Esophagus squamous epithelium (tissue), 5 donors: ENCODE results near the gene EGFR. TPM values are rescaled to one million over a fixed set of nuclear protein-coding genes. Genes with fewer than 3 reads are reported as not detected.

ENCODE experiments used
- DNase-seq: peaks from one replicate; lab custom pipeline; 2025; lab: John Stamatoyannopoulos, UW
- H3K27ac ChIP-seq, 4 donors: fragments of 200-600 bp; sonication (generic); one replicate each; pipeline ENCODE4 v1.5.1; 2016 to 2019; ENCODE audit warnings: mild to moderate bottlenecking in 1 of 4
- H3K27me3 ChIP-seq, 4 donors: fragments of 200-600 bp; sonication (generic); 1 replicate in 3 of 4; 2 replicates in 1 of 4; pipeline versions ENCODE4 v1.5.1 to v1.6.0; 2017 to 2021; ENCODE audit warnings: antibody characterized with exemption in 1 of 4
- H3K36me3 ChIP-seq, 3 donors: fragments of 200-600 bp; sonication (generic); one replicate each; pipeline ENCODE4 v1.5.1; 2016 to 2019
- H3K4me1 ChIP-seq, 3 donors: fragments of 200-600 bp; sonication (generic); one replicate each; pipeline ENCODE4 v1.5.1; 2017 to 2019
- H3K4me3 ChIP-seq, 4 donors: fragments of 200-600 bp; sonication (generic); 1 replicate in 3 of 4; 2 replicates in 1 of 4; pipeline ENCODE4 v1.5.1; 2016 to 2019; ENCODE audit warnings: mild to moderate bottlenecking in 2 of 4, moderate library complexity in 1 of 4
- H3K9me3 ChIP-seq, 3 donors: fragments of 200-600 bp; sonication (generic); one replicate each; pipeline ENCODE4 v1.5.1; 2016 to 2019
- CTCF ChIP-seq, 6 experiments: fragments of 450-650 bp in 4 of 6; fragments of 200-600 bp in 2 of 6; sonication (generic) in 2 of 6; IDR thresholded peaks; one replicate each; pipeline ENCODE4 v1.5.1; 2016 to 2019; ENCODE audit warnings: antibody characterized with exemption in 6 of 6, mild to moderate bottlenecking in 4 of 6, moderate library complexity in 4 of 6
- POLR2A ChIP-seq, 4 donors: fragments of 450-650 bp; IDR thresholded peaks; one replicate each; pipeline ENCODE4 v1.6.1; 2017; ENCODE audit warnings: antibody characterized with exemption in 4 of 4, mild to moderate bottlenecking in 4 of 4, moderate library complexity in 3 of 4
- WGBS, 2 donors: methylation state at CpG; one replicate each; pipeline ENCODE4 v1.1.5; 2018; 5-methylcytosine and 5-hydroxymethylcytosine counted together
- intact Hi-C: fragments of 100-400 bp; cut with DNase I; formaldehyde crosslinking; loops from one replicate; pipeline ENCODE4 v1.15.0; 2022
- total RNA-seq, 4 donors: library from RNA; depleted of rRNA; stranded (reverse); fragments of >200 nt; gene quantifications; one replicate each; pipeline ENCODE4 v1.1.0, GENCODE V29; 2016
- donor health status: DM: yes; HTN: yes; CAD: no.

The EGFR gene
- total RNA-seq, 4 donors from 2014 or later = 66.1 to 108 (median 72.3) TPM

GRCh38 chr7:55044791-55045190, 26.0 kb downstream of the EGFR start:
- Histone ChIP-seq H3K9me3 (no peaks in the 10 kb centered on the region), H3K27ac (peak overlapping the region; percentile 80 to 85 (median 84)), H3K4me3 (no peak overlapping the region), H3K4me1 (peaks cover 17 to 82% (median 53%) of the 10 kb centered on the region in 3 donors), H3K36me3 (no peaks in the 10 kb centered on the region), H3K27me3 (no peaks in the 10 kb centered on the region)
- DNase-seq = no peak
- TF ChIP-seq POLR2A (IDR thresholded peaks at IDR 0.05) = no peak
- TF ChIP-seq CTCF (IDR thresholded peaks at IDR 0.05) = no peak
- intact Hi-C loops = no loop called here
- WGBS, 2 donors = 38 to 57% methylated on average over 5 of the region's 5 CpGs

GRCh38 chr7:55046582-55047342, 27.9 kb downstream of the EGFR start:
- Histone ChIP-seq H3K4me3 (no peak overlapping the region), H3K4me1 (peaks cover 23 to 97% (median 58%) of the 10 kb centered on the region in 3 donors), H3K27ac (peak overlapping the region in 2 of 4 donors; percentile 84 to 85), H3K27me3 (no peaks in the 10 kb centered on the region), H3K36me3 (no peaks in the 10 kb centered on the region), H3K9me3 (no peaks in the 10 kb centered on the region)
- no peak for TF ChIP-seq POLR2A (IDR thresholded peaks at IDR 0.05)
- no peak for TF ChIP-seq CTCF (IDR thresholded peaks at IDR 0.05)
- 80 to 82% methylated on average over 7 of the region's 7 CpGs for WGBS, 2 donors
- intact Hi-C loops = no loop called here
- no peak for DNase-seq

- intact Hi-C loops = no loop called here
- peaks cover 33 to 100% (median 58%) of the 10 kb centered on the region in 3 donors for H3K4me1 ChIP-seq
- no peaks in the 10 kb centered on the region for H3K27me3 ChIP-seq
- no peak for DNase-seq
- no peaks in the 10 kb centered on the region for H3K36me3 ChIP-seq
- TF ChIP-seq POLR2A (IDR thresholded peaks at IDR 0.05) (no peak), CTCF (IDR thresholded peaks at IDR 0.05) (no peak)
- no peaks in the 10 kb centered on the region for H3K9me3 ChIP-seq
- H3K4me3 ChIP-seq = no peak overlapping the region
- peak overlapping the region in 2 of 4 donors; percentile 84 to 85 for H3K27ac ChIP-seq
- 36 to 53% methylated on average over 6 of the region's 6 CpGs for WGBS, 2 donors
Observed at GRCh38 chr7:55048221-55048859, 29.5 kb downstream of the EGFR start.

- no peaks in the 10 kb centered on the region for H3K9me3 ChIP-seq
- intact Hi-C loops = no loop called here
- peak overlapping the region in 2 of 4 donors; percentile 42 to 86 for H3K27ac ChIP-seq
- H3K27me3 ChIP-seq = no peaks in the 10 kb centered on the region
- H3K4me3 ChIP-seq = no peak overlapping the region
- TF ChIP-seq POLR2A (IDR thresholded peaks at IDR 0.05) = no peak
- TF ChIP-seq CTCF (IDR thresholded peaks at IDR 0.05) = no peak
- no peak for DNase-seq
- 65 to 79% methylated on average over 5 of the region's 5 CpGs for WGBS, 2 donors
- peaks cover 40 to 100% (median 52%) of the 10 kb centered on the region in 3 donors for H3K4me1 ChIP-seq
- no peaks in the 10 kb centered on the region for H3K36me3 ChIP-seq
Observed at GRCh38 chr7:55050281-55050680, 31.5 kb downstream of the EGFR start.

GRCh38 chr7:55052081-55052480, 33.3 kb downstream of the EGFR start:
- Histone ChIP-seq H3K27ac (peak overlapping the region; percentile 82 to 86 (median 85)), H3K4me1 (peaks cover 45 to 100% (median 64%) of the 10 kb centered on the region in 3 donors), H3K9me3 (no peaks in the 10 kb centered on the region), H3K36me3 (no peaks in the 10 kb centered on the region), H3K27me3 (no peaks in the 10 kb centered on the region), H3K4me3 (no peak overlapping the region)
- intact Hi-C loops = no loop called here
- DNase-seq = no peak
- no peak for TF ChIP-seq POLR2A (IDR thresholded peaks at IDR 0.05)
- TF ChIP-seq CTCF (IDR thresholded peaks at IDR 0.05) = no peak
- 56 to 79% methylated on average over 1 to 2 of the region's 2 CpGs for WGBS, 2 donors
